GM12891 (cell line): ENCODE results near the gene HRK.

Source experiments
- POLR2A ChIP-seq: IDR thresholded peaks from 2 replicates; pipeline ENCODE4 v1.6.1; 2011; ENCODE audit warnings: low read depth, low read length, control low read depth
- POLR2AphosphoS5 ChIP-seq: IDR thresholded peaks from 2 replicates; pipeline ENCODE4 v1.6.1; 2011; ENCODE audit warnings: low read depth, low read length, control low read depth
- SPI1 ChIP-seq: IDR thresholded peaks from 2 replicates; pipeline ENCODE4 v1.6.1; 2011; ENCODE audit warnings: low read depth, low read length, control low read depth
- TAF1 ChIP-seq: IDR thresholded peaks from 2 replicates; pipeline ENCODE4 v1.6.1; 2011; ENCODE audit warnings: low read depth, low read length, control low read depth

GRCh38 chr12:116892349-116893140, 11.3 kb upstream of the HRK start:
- no peak for TF ChIP-seq POLR2A
- TF ChIP-seq TAF1, result no peak
- TF ChIP-seq POLR2AphosphoS5, result no peak
- TF ChIP-seq SPI1, result no peak
